RKO (cell line): ENCODE data around the gene ALDH1L2.
A peak's percentile ranks its signal among the peaks of the same experiment; 100 is the strongest.
"Not testable (repeated sequence)": the region's sequence is repeated elsewhere in the genome, so short reads cannot be mapped to it uniquely, and the experiment has no call there.

Source experiments
- DNase-seq: peaks from one replicate; pipeline ENCODE4 v3.0.0-alpha.2; 2016; ENCODE audit warnings: low spot score

The ALDH1L2 gene

GRCh38 chr12:105084251-105085250, at the start of gene ALDH1L2:
TSS of gene ALDH1L2 (minus strand) at chr12:105084458. CDS start at chr12:105084436, 22 bp downstream.
- no peak for DNase-seq

GRCh38 chr12:105120551-105120950, 36.3 kb upstream of the ALDH1L2 start:
- no peak for DNase-seq

- no peak for DNase-seq
These were observed 32.7 kb upstream of the ALDH1L2 start for GRCh38 chr12:105116969-105117368.

- no peak for DNase-seq
These were observed 28.8 kb upstream of the ALDH1L2 start for GRCh38 chr12:105113094-105113493.

GRCh38 chr12:105110851-105111250, 26.6 kb upstream of the ALDH1L2 start:
- no peak for DNase-seq

GRCh38 chr12:105109465-105110212, 25.4 kb upstream of the ALDH1L2 start:
- peak; percentile 89 for DNase-seq

- DNase-seq: peak; percentile 93
These were observed 23.5 kb upstream of the ALDH1L2 start, which contains the start of gene WASHC4 for GRCh38 chr12:105107494-105108371. TSS of gene WASHC4 (plus strand) at chr12:105107731. CDS start at chr12:105107801, 70 bp downstream.

- DNase-seq: peak; percentile 52
These were observed 22.9 kb upstream of the ALDH1L2 start for GRCh38 chr12:105107171-105107493.

GRCh38 chr12:105106621-105107020, 22.4 kb upstream of the ALDH1L2 start:
- peak; percentile 30 for DNase-seq

GRCh38 chr12:105104762-105105161, 20.5 kb upstream of the ALDH1L2 start:
- no peak for DNase-seq

- no peak for DNase-seq
These were observed 18.4 kb upstream of the ALDH1L2 start for GRCh38 chr12:105102673-105103072.

GRCh38 chr12:105100998-105101397, 16.7 kb upstream of the ALDH1L2 start:
- DNase-seq: peak; percentile 43

GRCh38 chr12:105100207-105100985, 16.1 kb upstream of the ALDH1L2 start:
- DNase-seq: peak; percentile 73

GRCh38 chr12:105099356-105099755, 15.1 kb upstream of the ALDH1L2 start:
- no peak for DNase-seq

GRCh38 chr12:105095338-105095737, 11.1 kb upstream of the ALDH1L2 start:
- DNase-seq: not testable (repeated sequence)

- no peak for DNase-seq
These were observed 8.1 kb upstream of the ALDH1L2 start for GRCh38 chr12:105092336-105092735.

- no peak for DNase-seq
These were observed 7.4 kb upstream of the ALDH1L2 start for GRCh38 chr12:105091476-105092206.

GRCh38 chr12:105090361-105090760, 6.1 kb upstream of the ALDH1L2 start:
- DNase-seq: no peak

GRCh38 chr12:105089817-105090216, 5.6 kb upstream of the ALDH1L2 start:
- no peak for DNase-seq

GRCh38 chr12:105085501-105085900, 1.2 kb upstream of the ALDH1L2 start:
- no peak for DNase-seq
